NCI-H748 treated with DMSO at 0.1 percent for 48 hours (cell line): Measurements from ENCODE around the gene NBPF3.
"Not testable (repeated sequence)": the region's sequence is repeated elsewhere in the genome, so short reads cannot be mapped to it uniquely, and the experiment has no call there.

Experiments
- DNase-seq: peaks from one replicate; lab custom pipeline; 2025; lab: John Stamatoyannopoulos, UW

Gene NBPF3

DNA sequence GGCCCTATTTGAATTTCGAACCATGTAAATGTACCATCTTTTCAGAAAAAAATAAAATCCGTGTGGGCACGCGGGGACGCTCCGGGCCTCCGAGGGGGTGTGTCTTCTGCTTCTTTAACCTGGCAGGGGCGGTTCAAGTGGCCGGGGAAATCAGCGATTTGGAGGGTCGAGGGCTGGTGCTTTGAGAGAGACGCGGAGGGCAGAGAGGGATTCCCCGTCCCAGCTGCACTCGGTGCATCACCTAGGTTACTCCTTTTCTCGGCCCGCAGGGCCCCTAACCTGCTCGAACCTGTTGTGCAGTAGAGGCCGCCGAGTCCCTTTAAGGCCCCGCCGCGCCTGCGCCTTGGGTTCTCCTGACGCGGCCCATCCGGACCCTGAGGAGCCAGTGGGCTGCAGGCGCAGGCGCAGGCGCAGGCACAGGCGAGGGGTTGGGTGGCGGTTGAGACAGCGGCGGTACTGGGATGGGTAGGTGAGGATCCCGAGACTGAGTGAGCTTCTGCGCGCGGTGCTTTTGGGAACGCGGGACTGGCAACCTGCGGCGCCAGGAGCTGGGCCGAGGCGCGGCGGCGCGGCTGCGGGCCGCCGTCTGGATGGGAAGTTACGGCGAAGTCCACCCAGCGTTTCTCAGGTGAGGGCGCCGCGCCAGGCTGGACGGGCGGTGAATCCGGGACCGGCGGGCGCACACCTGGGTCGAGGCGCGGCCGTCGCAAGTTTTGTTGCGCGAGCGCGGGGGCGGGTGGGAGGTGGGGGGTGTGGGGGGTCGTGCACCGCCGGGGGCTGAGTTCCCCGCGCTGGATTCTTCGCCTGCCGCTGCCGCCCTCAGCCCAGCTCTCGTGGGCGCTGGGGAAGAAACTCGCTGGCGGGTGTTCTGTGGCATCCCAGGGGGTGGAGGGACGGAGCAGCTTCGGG, at the start of gene NBPF3:
TSS of gene NBPF3 (plus strand) at position 417 of the 909 bp plus-strand sequence. CDS start 4,950 bp downstream, outside the sequence.
- peak; percentile 69 for DNase-seq

DNA sequence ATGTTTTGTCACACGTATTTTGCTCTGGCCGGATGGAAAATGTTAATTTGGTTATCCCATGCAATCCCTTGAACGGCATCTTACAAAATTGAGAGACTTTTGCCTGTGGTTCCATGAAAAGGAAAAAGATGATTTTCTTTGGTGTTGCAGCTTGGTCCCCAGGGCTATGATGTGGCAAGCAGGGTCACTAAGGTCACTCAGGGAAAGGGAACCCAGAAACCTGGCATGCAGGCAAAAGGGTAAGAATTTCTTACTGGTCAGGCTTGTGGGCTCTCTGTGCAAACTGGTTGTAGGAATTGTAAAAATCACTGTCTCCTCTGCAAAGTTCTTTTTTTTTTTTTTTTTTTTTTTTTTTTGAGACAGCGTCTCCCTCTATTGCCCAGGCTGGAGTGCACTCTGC, 48.4 kb upstream of the NBPF3 start:
- DNase-seq, result no peak

DNA sequence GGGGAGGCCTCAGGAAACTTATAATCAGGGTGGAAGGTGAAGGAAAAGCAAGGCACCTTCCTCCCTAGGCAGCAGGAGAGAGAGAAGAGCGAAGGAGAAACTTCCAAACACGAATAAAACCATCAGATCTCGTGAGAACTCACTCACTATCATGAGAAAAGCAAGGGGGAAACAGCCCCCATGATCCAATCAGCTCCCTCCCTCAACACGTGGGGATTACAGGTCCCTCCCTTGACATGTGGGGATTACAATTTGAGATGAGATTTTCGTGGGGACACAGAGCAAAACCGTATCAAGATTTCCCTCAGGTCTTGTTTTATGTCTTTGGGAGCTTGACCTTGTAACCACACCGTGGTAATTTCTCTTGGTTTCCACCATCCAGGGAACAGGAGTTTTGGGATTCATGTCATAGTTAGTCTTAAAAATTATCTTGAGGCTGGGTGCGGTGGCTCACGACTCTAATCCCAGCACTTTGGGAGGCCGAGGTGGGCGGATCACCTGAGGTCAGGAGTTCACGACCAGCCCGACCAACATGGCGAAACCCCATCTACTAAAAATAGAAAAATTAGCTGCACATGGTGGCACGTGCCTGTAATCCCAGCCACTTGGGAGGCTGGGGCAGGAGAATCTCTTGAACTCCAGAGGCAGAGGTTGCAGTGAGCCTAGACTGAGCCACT, 47.2 kb upstream of the NBPF3 start:
- DNase-seq, result no peak

DNA sequence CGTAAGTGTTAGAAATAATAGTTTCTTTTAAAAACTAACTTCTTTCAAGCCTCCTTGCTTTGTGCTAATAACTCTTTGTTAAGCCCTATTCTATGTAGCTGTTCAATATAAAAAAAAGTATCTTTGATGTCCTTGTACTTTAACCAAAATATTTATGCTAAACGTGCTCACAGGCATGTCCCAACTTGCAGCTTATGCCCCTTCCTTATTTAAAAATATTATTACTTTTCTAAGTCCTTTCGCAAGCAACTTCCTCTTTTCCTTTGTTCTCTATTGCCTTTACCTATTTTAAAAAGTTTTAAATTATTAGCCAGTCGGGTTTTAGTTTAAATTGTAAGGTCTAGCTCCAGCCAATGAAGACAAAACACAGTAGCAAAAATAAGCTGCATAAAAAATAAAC, 43.4 kb upstream of the NBPF3 start:
- no peak for DNase-seq

DNA sequence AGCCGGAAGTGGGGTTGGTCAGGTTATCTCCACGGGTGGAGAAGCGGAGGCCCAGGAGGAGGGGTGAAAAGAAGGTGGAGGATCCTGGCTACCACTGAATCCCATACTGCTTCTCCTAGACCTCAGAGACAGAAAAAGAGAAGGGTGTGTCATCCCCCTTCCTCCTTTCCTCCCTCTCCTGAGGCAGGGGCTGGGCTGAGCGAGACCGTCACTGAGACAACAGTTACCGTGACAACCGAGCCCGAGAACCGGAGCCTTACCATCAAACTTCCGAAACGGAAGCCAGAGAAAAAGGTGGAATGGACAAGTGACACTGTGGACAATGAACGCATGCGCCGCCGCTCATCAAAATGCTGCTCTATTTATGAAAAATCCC, 42.1 kb upstream of the NBPF3 start:
- peak; percentile 58 for DNase-seq

- not testable (repeated sequence) for DNase-seq
Observed at GRCh38 chr1:21401726-21402346, 38.1 kb upstream of the NBPF3 start.

DNA sequence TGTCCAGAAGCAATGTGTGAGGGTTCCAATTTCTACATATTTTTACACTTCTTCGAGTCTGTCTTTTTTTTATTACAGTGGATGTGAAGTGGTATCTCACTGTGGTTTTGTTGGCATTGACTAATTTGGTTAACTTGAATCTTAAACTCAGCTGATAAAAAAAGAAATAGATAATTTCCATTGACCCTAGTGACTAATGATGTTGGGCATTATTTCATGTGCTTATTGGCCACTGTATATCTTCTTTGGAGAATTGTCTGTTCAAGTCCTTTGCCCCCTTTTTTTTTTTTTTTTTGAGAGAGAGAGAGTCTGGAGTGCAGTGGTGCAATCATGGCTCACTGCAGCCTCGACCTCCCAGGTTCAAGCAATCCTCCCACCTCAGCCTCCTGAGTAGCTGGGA, 33.3 kb upstream of the NBPF3 start:
- DNase-seq, result no peak

- DNase-seq, result not testable (repeated sequence)
Observed at GRCh38 chr1:21409897-21410296, 30.0 kb upstream of the NBPF3 start.

DNA sequence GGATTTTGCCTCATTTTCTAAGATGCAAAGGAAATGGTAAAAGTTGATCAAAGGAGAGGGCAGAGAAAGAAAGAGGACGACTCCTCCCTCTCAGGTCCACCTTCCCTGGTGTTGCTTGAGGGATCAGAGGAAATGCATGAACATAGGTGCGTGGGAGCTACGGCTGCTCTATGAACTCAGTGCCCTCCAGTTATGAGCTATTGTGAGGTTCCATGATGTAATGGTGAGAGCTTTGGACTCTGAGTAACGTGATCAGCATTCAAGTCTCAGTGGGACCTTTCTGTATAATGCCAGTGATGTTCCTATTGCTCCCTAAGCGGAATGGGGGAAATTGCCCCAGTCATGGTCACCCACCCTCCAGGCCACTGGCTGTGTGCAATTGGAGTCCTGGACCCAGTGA, 25.9 kb upstream of the NBPF3 start:
- no peak for DNase-seq

DNA sequence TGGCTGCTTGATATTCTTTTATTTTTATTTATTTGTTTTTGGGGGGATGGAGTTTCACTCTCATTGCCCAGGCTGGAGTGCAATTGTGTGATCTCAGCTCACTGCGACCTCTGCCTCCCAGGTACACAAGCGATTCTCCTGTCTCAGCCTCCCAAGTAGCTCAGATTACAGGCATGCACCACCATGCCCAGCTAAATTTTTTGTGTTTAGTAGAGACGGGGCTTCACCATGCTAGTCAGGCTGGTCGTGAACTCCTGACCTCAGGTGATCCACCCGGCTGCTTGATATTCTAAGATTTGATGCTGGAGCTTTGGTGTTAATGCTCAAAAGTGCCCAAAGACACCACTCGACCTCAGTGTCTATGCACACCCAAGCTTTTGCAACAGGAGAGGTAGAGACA, 19.6 kb upstream of the NBPF3 start:
- DNase-seq, result not testable (repeated sequence)

- not testable (repeated sequence) for DNase-seq
Observed at GRCh38 chr1:21421307-21421706, 18.6 kb upstream of the NBPF3 start.

DNA sequence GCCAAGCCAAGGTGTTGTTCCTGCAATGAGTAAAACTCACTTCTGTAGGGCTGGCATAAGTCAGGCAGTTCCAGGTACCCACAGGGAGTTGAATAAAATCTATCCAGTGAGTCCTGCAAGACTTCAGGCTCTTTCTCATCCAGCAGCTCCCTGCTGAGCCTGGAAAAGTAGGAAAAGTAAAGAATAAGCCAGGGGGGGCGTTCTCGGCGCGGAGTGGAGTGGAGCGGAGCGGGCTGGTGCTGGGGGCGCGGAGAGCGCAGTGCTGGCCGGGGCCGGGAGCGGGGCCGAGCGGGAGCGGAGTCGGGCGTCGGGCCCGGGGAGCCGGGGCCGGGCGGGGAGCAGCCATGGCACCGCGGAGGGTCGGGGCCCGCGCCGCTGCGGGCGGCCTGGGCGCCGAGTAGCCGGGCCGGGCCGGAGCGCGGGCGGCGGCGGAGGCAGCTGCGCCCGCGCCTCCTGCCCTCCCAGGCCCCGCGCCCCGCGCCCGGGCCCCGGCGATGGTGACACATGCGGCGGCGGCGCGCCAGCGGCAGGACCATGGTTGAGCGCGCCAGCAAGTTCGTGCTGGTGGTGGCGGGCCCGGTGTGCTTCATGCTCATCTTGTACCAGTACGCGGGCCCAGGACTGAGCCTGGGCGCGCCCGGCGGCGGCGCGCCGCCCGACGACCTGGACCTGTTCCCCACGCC, 12.0 kb upstream of the NBPF3 start:
- not testable (repeated sequence) for DNase-seq

DNA sequence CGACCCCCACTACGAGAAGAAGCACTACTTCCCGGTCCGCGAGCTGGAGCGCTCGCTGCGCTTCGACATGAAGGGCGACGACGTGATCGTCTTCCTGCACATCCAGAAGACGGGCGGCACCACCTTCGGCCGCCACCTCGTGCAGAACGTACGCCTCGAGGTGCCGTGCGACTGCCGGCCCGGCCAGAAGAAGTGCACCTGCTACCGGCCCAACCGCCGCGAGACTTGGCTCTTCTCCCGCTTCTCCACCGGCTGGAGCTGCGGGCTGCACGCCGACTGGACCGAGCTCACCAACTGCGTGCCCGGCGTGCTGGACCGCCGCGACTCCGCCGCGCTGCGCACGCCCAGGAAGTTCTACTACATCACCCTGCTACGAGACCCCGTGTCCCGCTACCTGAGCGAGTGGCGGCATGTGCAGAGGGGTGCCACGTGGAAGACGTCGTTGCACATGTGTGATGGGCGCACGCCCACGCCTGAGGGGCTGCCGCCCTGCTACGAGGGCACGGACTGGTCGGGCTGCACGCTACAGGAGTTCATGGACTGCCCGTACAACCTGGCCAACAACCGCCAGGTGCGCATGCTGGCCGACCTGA, 11.4 kb upstream of the NBPF3 start:
- DNase-seq, result not testable (repeated sequence)

- DNase-seq, result not testable (repeated sequence)
Observed at GRCh38 chr1:21429210-21429609, 10.7 kb upstream of the NBPF3 start.

DNA sequence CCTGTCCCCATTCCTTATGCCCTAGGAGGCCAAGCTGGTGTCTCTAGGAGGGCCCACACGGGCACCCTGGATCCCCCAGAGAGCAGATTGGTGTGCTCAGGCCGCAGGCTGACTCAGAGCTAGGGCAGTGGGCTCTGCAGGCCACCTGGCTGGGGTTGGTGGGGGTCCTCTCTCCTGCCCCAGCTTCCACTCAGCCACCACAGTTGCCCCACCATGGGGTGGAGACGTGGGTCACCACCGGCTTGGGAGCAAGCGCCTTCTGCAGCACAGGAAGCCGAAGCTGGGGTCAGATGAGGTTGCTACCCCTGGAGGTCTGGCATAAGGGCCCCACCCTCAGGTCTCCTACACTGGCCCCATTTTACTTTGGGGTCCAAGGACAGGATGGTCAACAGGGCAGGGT, 9.1 kb upstream of the NBPF3 start:
- not testable (repeated sequence) for DNase-seq

- no peak for DNase-seq
Observed at GRCh38 chr1:21434394-21434793, 5.5 kb upstream of the NBPF3 start.

DNA sequence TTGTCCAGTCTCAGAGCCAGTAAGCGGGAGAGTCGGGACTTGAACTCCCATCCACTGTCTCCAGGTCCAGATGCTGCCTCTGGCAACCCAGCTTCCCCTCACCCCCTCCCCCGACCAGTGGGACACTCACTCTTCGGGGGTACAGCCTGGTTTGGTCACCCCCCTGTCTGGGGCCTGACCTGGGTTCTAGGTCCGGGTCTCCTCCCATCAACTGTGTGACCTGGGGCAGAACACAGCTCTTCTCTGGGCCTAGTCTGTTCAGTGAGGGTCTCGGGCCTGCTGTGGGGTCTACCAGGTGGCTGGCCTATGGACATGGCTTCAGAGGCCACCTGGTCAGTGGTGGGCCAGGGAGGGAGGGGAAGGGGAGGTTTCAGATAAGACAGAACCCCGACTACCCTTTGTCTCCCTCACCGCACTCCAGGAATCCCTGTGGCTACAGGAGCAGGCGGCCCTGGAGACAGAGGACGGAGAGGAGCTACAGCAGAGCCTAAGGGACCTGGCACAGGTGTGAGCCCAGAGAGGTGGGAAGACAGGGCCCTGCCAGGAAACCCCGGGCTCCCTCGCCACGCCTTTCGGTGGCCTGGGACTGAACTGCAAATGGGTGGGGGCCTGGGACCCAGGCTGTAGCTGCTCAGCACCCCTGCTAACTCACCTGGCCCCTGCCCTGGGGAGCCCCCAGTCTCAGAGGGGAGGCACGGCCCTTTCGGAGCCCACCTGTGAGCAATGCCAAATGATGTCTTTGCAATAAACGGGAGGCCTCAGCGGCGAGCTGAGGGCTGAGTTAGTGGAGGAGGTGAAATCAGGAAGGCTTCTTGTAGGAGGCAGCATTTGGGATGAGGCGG, 4.1 kb upstream of the NBPF3 start:
- DNase-seq, result no peak

DNA sequence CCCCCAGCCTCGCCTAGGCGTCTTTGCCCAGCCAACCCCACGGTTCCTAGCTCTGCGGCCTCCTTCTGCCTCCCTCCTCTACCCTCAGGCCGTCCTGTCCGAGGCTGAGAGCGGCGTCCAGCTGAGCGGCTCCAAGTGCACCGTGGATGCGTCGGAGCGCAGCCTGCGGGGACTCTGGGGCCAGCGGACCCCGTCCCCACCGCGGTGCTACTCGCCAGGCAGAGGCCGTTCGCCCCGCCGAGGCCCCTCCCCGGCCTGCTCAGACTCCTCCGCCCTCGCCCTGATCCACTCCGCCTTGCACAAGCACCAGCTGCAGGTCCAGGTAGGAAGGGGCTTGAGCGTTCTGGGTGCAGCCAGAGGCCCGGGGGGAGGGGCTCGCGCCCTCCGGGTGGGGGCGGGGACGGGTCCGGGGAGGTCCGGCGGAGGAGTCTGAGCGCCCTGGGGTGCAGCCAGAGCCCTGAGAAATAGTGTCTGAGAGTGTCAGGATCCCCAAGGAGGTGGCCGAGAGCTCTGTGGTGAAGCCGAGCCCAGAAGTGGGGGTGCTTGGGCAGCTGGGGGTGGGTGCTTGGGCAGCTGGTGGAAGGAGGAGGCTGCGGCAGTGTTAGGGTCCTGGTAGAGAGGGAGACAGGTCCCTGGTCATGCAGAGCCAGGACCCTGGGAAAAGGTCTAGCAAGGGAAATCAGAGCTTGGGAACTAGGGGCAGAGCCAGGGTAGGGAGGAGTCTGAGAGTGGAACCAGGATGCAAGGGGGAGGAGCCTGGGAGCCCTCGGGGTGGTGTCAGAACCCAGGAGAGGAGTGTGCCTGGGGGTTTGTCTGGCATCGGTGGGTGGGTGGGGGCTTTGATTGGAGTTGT, 3.2 kb upstream of the NBPF3 start:
- no peak for DNase-seq

DNA sequence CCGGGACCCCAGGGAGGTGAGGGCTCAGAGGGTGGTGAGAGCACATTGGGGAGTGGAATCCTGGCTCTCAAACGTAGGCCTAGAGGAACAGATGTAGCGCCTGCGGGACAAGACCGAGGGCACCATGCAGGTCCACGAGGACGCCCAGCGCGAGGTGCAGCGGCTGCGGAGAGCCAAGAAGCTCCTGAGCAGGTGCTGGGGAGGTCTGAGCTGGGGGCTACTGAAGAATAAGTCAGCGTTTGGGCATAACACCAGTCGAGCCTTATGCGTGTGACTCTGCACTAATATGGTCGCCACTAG, 2.6 kb upstream of the NBPF3 start:
- DNase-seq, result no peak

DNA sequence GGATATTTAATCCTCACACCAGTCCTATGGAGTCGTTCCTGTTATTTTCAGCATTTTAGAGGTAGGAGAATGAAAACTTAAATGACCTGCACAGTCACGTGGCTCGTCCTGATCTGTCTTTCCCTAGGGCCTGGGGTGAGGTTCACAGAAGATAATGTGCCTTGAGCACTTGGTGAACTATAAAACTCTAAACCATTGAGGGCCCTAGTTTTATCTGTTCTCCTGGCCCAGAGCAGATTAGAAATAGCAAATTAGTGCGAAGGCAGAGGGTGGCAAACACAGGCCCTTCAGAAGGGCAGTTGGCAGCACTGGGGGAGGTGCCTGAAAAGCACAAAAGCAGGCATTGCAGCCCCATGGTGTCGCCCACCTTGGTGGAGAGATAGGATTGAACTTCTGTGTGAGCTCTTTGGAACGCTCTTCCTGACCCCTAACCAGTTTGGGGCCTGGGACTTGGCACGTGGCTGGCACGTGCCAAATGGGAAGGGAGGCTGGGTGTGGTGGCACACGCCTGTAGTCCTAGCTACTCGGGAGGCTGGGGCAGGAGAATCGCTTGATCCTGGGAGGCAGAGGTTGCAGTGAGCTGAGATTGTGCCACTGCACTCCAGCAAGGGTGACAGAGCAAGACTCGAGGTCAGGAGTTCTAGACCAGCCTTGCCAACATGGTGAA, 1.2 kb upstream of the NBPF3 start:
- DNase-seq, result not testable (repeated sequence)
